NCI-H187 treated with DMSO at 0.1 percent for 48 hours (cell line): ENCODE measurements around the gene KCTD17.

Source experiments
- DNase-seq: peaks from one replicate; lab custom pipeline; 2025; lab: John Stamatoyannopoulos, UW

Gene KCTD17, protein sequence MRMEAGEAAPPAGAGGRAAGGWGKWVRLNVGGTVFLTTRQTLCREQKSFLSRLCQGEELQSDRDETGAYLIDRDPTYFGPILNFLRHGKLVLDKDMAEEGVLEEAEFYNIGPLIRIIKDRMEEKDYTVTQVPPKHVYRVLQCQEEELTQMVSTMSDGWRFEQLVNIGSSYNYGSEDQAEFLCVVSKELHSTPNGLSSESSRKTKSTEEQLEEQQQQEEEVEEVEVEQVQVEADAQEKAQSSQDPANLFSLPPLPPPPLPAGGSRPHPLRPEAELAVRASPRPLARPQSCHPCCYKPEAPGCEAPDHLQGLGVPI

DNA sequence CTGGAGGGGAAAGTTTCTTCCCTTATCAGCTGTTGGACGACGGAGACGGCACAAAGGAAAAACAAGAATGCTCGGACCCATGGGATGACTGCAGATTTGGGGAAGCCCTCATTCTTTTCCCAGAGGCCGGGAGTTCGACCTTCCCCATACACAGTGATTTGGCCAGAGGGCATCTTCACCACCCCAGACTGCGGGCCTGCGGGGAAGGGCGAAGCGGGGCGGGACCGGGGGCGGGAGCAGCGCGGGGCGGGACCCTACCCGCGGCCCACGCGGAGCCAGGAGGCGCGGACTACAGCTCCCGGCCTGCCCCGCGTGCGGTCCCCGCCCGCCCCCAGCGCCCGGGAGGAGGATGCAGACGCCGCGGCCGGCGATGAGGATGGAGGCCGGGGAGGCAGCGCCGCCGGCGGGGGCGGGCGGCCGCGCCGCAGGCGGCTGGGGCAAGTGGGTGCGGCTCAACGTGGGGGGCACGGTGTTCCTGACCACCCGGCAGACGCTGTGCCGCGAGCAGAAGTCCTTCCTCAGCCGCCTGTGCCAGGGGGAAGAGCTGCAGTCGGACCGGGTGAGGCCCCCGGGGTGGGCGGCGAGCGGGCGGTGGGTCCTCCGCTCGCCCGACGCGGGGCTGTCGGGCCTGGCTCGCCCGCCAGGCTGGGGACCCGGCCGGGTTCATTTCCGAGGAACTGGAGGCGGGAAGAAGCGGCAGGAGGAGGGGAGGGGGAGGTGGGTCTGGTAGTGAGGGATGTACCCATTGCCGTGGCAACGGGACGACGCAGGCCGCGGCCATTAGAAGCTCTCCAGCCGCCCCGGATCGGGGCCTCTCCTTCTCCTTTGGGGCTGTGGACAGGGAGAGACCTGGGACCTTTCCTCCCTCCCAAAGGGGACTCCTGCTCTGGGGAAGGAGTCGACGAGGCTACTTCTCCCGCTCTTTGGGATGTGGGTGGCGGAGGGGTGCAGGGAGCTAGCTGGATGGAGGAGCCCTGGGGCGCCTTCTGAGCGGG, at the start of gene KCTD17:
TSS of gene KCTD17 (plus strand) at position 352 of the 995 bp plus-strand sequence. CDS start at position 371, 19 bp downstream.
- no peak for DNase-seq

GRCh38 chr22:37001826-37002225, 49.7 kb upstream of the KCTD17 start:
- no peak for DNase-seq

DNA sequence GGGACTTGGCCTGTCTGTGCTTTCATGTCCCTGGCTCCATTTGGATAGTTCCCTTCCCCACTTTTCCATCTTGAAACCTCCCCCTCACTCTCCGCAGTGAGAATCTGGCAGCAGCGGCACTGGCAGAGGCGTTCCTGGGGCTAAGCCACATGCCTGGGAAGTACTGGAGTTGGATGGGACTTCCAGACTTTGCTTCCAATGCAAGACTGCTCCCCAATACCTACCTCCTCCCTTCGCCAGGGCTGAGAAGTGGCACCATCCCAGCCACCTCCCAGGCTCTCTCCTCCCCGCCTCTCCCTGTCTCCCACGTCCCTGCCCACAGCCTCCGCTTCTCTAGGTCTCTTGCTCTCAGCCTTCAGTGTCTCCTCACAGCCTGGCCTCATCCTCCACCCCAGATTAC, 48.9 kb upstream of the KCTD17 start:
- no peak for DNase-seq

- DNase-seq = no peak
Observed at GRCh38 chr22:37007651-37008050, 43.9 kb upstream of the KCTD17 start.

DNA sequence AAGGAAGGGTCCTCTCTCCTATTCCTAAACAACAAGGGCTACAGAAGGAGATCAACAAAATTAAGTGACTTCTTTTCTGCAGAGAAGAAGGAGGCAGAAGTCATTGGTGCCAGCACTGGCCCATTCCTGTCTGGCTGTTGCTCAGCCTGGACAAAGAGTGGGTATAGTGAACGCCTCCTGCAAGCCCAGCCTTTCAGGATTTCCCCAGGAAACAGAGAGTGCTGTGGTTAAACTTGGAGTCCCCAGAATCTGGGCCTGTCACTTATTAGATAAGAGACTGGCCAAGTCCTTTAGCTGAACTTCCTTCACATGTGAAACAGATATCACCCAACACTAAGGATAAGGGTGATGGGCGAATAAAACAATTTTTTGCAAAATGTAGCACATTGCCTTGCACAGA, 43.2 kb upstream of the KCTD17 start:
- no peak for DNase-seq

GRCh38 chr22:37009490-37009889, 42.1 kb upstream of the KCTD17 start:
- DNase-seq = no peak

DNA sequence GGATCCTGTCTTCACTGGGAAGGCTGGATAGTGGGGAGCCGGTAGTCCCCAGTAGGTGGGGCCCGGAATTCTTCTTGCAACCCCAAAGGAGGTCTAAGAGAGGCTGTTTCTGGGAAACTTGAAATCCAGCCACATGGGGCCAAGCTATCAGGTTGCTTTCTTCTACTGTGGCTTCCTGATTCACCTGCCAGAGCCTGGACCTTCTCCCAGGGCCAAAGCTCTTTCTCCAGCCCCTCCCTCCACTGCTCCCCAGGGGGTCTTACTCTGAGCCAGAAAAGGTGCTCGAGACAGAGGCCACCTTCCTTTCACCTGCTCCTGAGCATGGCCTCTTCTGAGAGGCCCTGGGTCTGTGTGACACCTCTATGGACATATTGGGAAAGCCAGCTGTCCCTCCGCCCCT, 41.4 kb upstream of the KCTD17 start:
- DNase-seq = no peak

- no peak for DNase-seq
Observed at GRCh38 chr22:37010976-37011375, 40.6 kb upstream of the KCTD17 start.

DNA sequence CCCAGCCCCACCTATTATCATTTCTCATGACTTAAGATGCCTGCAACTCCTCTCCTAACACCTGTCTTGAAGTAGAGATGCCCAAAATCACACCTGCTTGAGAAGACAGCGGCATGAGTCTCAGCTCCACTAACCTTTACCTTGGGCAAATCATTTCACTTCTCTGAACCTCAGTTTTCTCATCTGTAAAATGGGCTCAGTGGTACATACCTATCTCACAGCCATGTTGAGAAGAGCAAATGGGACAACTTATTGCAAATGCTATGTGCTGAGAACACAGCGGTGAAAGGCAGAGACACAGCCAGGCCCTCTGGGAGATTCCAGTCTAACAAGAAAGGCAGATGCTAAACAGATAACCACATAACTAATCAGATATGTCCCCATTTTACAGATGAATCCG, 40.1 kb upstream of the KCTD17 start:
- no peak for DNase-seq

DNA sequence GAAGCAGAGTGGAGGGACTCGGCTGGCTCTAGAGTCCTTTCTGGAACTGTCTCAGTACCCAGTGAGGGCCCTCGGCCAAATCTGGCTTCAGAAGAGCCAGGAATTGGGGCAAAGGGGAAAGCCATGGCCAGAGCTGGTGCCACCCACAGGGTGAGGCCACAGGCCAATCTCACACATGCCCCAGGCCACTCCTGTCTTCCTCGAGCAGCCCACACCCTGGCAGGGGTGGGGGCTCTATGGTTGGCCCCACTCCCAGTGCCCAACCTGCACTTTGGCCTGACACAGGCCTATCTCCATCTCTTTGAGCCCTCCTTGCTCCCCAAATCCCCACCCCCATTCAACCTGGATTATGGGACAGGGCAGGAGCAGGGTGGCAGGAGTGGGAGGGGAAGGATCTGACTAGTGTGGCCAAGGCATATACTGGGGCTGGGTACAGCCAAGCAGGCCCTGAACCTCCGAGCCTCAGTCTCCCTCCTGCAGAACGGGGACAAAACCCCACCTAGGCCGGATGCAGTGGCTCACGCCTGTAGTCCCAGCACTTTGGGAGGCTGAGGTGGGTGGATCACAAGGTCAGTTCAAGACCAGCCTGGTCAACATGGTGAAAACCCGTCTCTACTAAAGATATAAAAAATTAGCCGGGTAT, 39.2 kb upstream of the KCTD17 start:
- DNase-seq = no peak

GRCh38 chr22:37012956-37013355, 38.6 kb upstream of the KCTD17 start:
- no peak for DNase-seq

DNA sequence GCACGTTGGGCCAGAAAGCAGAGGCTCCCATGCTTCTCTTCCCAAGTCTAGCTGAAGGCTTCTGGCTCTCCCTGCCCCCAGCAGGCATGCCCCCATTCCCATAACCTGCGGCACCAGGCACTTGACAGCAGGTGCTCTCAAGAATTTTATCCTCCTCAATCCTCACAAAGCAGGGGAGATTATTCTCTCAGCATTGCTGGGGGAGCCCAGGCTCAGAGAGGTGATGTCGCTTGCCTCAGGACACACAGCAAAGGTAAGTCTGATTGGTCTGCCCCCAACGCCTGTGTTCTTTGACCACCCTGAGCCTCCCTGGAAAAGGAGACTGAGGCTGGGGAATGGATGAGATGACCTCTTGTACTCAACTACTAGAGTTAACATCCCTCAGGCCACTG, 37.1 kb upstream of the KCTD17 start:
- DNase-seq = no peak

DNA sequence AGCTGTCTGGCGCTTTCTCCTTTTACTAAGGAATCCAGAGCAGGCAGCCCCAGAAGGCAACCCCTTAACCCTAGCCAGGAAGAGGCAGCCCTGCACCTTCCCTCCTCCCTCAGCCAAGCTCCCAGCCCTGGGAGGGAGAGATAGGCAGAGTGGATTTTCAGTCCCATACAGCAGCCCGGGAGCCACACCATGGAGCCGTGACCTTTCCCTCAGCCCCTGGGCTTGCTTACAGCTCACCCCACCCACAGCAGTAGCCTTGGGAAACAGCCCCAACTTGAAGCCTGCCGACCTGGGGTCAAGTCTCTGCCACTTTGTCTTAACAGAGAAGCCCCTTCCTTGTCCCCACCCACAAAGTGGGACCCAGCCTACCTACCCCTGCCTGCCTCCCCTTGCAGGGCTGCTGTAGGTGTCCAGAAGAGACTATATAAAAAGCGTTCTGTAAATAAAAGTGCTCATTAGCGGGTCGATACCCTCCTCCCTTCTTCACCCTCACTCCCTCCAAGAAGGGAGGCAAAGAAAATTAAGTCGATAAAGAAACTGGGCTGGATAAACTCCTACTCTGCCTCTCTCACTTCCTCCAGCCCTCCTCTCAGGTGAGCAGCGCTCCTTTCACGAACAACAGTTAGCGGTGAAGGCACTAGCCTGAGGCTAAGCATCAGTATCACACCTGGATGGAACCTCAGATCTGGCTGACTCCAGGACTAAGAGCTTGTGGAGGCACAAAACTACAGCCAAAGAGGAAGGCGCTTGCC, 36.5 kb upstream of the KCTD17 start:
- no peak for DNase-seq

DNA sequence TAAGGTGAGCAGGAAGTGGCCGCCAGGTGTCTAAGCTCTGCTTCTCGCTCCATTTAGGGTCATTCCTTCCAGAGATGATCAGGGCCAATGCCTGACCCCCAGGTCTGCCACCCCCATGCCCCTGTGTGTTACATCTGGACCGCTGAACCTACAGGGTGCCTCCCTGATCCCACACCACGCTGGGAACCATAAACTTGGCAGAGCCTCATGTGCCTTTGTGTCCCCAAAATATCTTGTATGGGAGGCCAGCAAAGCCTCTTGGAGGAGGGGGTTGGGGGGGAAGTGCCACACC, 36.0 kb upstream of the KCTD17 start:
- no peak for DNase-seq

GRCh38 chr22:37016134-37016910, 35.2 kb upstream of the KCTD17 start:
- DNase-seq = no peak

DNA sequence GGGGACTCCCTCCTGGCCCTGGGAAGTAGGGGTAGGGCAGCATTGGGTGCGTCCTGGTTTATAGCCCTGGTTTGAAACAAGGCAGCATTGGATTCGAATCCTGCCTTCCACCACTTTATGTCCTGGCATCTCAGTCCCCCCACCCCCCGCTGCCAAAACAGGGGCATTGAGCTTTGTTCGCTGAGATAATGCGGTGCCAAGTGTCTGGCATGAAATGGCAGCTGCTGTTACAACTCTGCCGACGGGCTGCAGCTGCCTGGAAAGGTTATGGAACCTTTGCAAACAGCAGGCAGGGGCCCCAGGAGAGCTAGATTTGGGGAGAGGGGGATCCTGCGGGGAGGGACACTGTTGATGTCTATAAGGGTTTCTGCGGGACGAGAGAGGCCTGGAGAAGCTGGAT, 34.2 kb upstream of the KCTD17 start:
- DNase-seq = no peak

DNA sequence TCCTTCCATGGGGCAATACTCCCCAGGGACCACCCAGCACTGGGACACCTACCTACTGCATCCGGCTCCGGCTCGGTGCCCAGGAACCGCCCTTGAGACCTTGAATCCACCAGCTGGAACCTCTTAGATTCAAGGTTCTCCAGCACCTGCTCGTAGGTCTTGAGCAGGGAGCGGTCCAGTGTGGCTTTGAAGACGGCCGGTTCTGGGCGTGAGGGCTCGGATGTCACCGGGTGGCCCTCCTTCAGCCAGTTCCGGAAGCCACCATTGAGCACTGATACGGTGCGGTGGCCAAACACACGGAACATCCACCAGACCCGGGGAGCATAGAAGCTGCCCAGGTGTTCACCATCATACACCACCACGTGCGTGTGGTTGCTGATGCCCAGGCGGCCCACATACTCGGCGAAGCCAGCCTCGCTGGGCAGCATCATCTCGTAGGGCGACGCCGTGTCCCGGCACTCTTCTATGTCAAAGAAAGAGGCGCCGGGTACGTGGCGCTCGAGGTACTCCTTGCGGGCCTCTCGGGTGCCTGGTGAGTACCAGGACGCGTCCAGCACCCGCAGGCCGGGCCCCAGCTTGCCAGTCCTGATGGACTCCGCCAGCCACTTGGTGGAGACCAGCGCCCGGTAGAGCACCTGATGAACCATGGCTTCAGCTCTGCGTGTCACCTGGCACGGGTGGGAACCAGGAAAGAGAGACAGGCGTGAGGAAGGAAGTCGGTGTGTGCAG, 33.3 kb upstream of the KCTD17 start:
- DNase-seq = no peak

- no peak for DNase-seq
Observed at GRCh38 chr22:37018815-37019308, 32.7 kb upstream of the KCTD17 start.

DNA sequence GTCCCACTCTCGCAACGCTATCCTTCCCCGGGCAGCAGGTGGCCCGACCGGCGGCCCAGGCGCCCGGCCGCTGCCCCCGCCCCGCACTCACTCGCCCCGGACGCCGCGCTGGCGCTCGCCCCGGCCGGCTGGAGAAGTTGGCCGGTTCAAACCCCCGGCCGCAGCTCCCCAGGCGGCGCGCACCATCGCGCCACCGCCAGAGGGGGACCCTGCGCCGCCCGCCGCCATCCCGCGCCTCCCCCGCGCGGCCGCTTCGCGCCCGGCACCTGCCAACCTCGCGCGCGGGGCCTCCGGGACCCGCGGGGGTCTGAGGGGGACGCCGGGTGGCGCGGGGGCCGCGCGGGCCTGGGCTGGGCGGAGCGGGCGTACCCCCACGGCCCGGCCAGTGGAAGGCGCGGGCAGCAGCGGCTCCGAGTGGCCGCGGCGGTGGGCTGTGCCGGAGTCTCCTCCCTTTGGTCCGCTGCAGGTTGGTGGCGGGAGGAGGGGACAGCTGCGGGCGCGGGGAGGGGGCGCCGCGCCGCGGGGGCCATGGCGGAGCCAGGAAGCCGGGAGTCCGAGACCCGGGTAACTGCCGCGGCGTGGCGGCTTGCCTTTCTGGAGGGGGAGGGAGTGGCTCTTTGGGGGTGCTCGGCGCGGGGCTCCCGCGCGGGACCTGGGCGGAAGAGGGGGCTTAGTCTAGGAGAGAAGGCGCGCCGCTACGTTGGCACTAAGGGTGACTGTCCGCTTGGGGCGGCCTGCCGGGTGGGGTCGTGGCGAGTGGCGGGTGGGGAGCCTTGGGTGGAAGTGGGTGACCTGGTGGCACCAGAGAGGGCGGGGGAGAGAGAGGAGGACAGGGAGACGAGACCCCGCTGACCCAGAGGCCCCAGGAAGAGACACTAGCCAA, 32.0 kb upstream of the KCTD17 start, which contains the start of the genes MPST and TST:
TSS of gene MPST (plus strand) at position 434 of the 883 bp plus-strand sequence. CDS start at position 529, 95 bp downstream.
TSS of gene TST (minus strand) at position 139 of the 883 bp plus-strand sequence. CDS start 715 bp downstream, outside the sequence.
- no peak for DNase-seq
